HEK293 (cell line): ENCODE measurements around the gene NOS1AP.

Experiments used
- CTCF ChIA-PET: fragments of 350-600 bp; formaldehyde crosslinking; extraction: SDS; loops from one replicate; lab custom pipeline; 2021; ENCODE audit warnings: antibody characterized with exemption; lab: Yijun Ruan, JAX
- POLR2A ChIA-PET: fragments of 300-600 bp; formaldehyde crosslinking; extraction: SDS; loops from one replicate; lab custom pipeline; 2020; ENCODE audit warnings: antibody characterized with exemption, inconsistent platforms; lab: Yijun Ruan, JAX
- H3K27ac ChIP-seq: fragments of 200-500 bp; sonication (Bioruptor generic); 2 replicates; pipeline ENCODE4 v1.5.1; 2014; ENCODE audit warnings: low read depth, low read length, control low read depth, inconsistent platforms; ENCODE audit errors: extremely low read depth
- H3K36me3 ChIP-seq, 2 experiments: fragments of 200-500 bp in 1 of 2; sonication (Bioruptor generic) in 1 of 2; 1 replicate in 1 of 2; 2 replicates in 1 of 2; pipeline ENCODE4 v1.5.1; 2014 to 2017; ENCODE audit warnings: inconsistent platforms in 2 of 2, low read length in 2 of 2; ENCODE audit not compliant: control insufficient read depth in 2 of 2, insufficient read depth in 1 of 2
- H3K4me1 ChIP-seq: fragments of 200-500 bp; sonication (Bioruptor generic); 2 replicates; pipeline ENCODE4 v1.5.1; 2014; ENCODE audit warnings: mild to moderate bottlenecking, low read length, inconsistent platforms; ENCODE audit not compliant: control insufficient read depth, insufficient read depth
- H3K4me3 ChIP-seq: 2 replicates; pipeline ENCODE4 v1.5.1; 2011; ENCODE audit warnings: low read depth, mild to moderate bottlenecking, control low read depth, low read length, moderate library complexity
- H3K9me3 ChIP-seq: fragments of 200-500 bp; sonication (Bioruptor generic); 2 replicates; pipeline ENCODE4 v1.5.1; 2014; ENCODE audit warnings: low read depth, low read length, inconsistent platforms; ENCODE audit not compliant: control insufficient read depth, insufficient read depth
- GFI1B ChIP-seq: fragments of 450-650 bp; formaldehyde crosslinking; IDR thresholded peaks from 2 replicates; pipeline ENCODE4 v1.5.1; 2016; ENCODE audit warnings: missing biosample characterization, missing genetic modification characterization
- HIC1 ChIP-seq: fragments of 450-650 bp; formaldehyde crosslinking; IDR thresholded peaks from 2 replicates; pipeline ENCODE4 v1.5.1; 2016; ENCODE audit warnings: missing biosample characterization, missing genetic modification characterization
- MZF1 ChIP-seq: fragments of 450-650 bp; formaldehyde crosslinking; IDR thresholded peaks from 2 replicates; pipeline ENCODE4 v1.5.1; 2017; ENCODE audit warnings: missing biosample characterization, missing genetic modification characterization, borderline replicate concordance
- WT1 ChIP-seq: fragments of 450-650 bp; formaldehyde crosslinking; IDR thresholded peaks from 2 replicates; pipeline ENCODE4 v1.5.1; 2016; ENCODE audit warnings: missing biosample characterization, missing genetic modification characterization
- ZFHX2 ChIP-seq: fragments of 450-650 bp; formaldehyde crosslinking; conservative IDR thresholded peaks from 2 replicates; pipeline ENCODE4 v1.5.1; 2016; ENCODE audit warnings: missing biosample characterization, missing genetic modification characterization
- ZNF112 ChIP-seq: fragments of 450-650 bp; formaldehyde crosslinking; IDR thresholded peaks from 2 replicates; pipeline ENCODE4 v1.5.0; 2017; ENCODE audit warnings: missing biosample characterization, missing genetic modification characterization
- ZNF175 ChIP-seq: fragments of 450-650 bp; formaldehyde crosslinking; IDR thresholded peaks from 2 replicates; pipeline ENCODE4 v1.5.1; 2016; ENCODE audit warnings: missing biosample characterization, missing genetic modification characterization
- ZNF239 ChIP-seq: fragments of 450-650 bp; formaldehyde crosslinking; IDR thresholded peaks from 2 replicates; pipeline ENCODE4 v1.5.1; 2016; ENCODE audit warnings: missing biosample characterization, missing genetic modification characterization
- ZNF514 ChIP-seq: fragments of 450-650 bp; formaldehyde crosslinking; IDR thresholded peaks from 2 replicates; pipeline ENCODE4 v1.5.1; 2016; ENCODE audit warnings: missing biosample characterization, missing genetic modification characterization
- ZNF626 ChIP-seq: fragments of 450-650 bp; sonication (Bioruptor Pico); formaldehyde crosslinking; IDR thresholded peaks from 2 replicates; pipeline ENCODE4 v1.5.1; 2018; ENCODE audit warnings: missing biosample characterization, missing genetic modification characterization, inconsistent platforms
- ZNF664 ChIP-seq: fragments of 450-650 bp; formaldehyde crosslinking; IDR thresholded peaks from 2 replicates; pipeline ENCODE4 v1.5.1; 2016; ENCODE audit warnings: missing biosample characterization, missing genetic modification characterization
- ZNF692 ChIP-seq: fragments of 450-650 bp; formaldehyde crosslinking; IDR thresholded peaks from 2 replicates; pipeline ENCODE4 v1.5.1; 2016; ENCODE audit warnings: missing biosample characterization, missing genetic modification characterization
- ZNF704 ChIP-seq: fragments of 450-650 bp; formaldehyde crosslinking; IDR thresholded peaks from 2 replicates; pipeline ENCODE4 v1.5.1; 2016; ENCODE audit warnings: missing biosample characterization, missing genetic modification characterization
- ZNF76 ChIP-seq: fragments of 450-650 bp; formaldehyde crosslinking; IDR thresholded peaks from 2 replicates; pipeline ENCODE4; 2016; ENCODE audit warnings: low read depth, missing biosample characterization, missing genetic modification characterization, borderline replicate concordance
- ZNF837 ChIP-seq: fragments of 450-650 bp; formaldehyde crosslinking; IDR thresholded peaks from 2 replicates; pipeline ENCODE4 v1.5.1; 2016; ENCODE audit warnings: missing biosample characterization, missing genetic modification characterization
- ZSCAN4 ChIP-seq: fragments of 450-650 bp; formaldehyde crosslinking; IDR thresholded peaks from 2 replicates; pipeline ENCODE4 v1.5.1; 2017; ENCODE audit warnings: missing biosample characterization, missing genetic modification characterization
- TF ChIP-seq, protein P1 (sequence below): fragments of 450-650 bp; formaldehyde crosslinking; IDR thresholded peaks from 2 replicates; pipeline ENCODE4 v1.5.1; 2016; ENCODE audit warnings: missing biosample characterization, missing genetic modification characterization
- TF ChIP-seq, protein P2 (sequence below): fragments of 450-650 bp; formaldehyde crosslinking; IDR thresholded peaks from 2 replicates; pipeline ENCODE4 v1.5.1; 2017; ENCODE audit warnings: missing biosample characterization, missing genetic modification characterization
- TF ChIP-seq, protein P3 (sequence below): fragments of 450-650 bp; formaldehyde crosslinking; IDR thresholded peaks from 2 replicates; pipeline ENCODE4 v1.5.1; 2016; ENCODE audit warnings: missing biosample characterization, missing genetic modification characterization, borderline replicate concordance

NOS1AP gene

GRCh38 chr1:162030759-162031280 is 38.7 kb upstream of the NOS1AP start:
- Histone ChIP-seq H3K36me3 (no peaks in the 10 kb centered on the region), H3K27ac (no peak overlapping the region), H3K4me3 (no peak overlapping the region)
- ChIA-PET CTCF (interaction anchor here (2.9 kb wide), 1 partner anchor 238 kb away, joined by 9 read pairs; no protein-coding TSS in a partner anchor), POLR2A (interaction anchor here (0.6 kb wide), 1 partner anchor 202 kb away, joined by 5 read pairs; no protein-coding TSS in a partner anchor)
- TF ChIP-seq ZNF692 (tag by site-specific recombination): no peak
- no peak for TF ChIP-seq ZNF76 (tag by site-specific recombination)
- no peak for TF ChIP-seq ZNF704 (tag by site-specific recombination)
- TF ChIP-seq, protein P1, sequence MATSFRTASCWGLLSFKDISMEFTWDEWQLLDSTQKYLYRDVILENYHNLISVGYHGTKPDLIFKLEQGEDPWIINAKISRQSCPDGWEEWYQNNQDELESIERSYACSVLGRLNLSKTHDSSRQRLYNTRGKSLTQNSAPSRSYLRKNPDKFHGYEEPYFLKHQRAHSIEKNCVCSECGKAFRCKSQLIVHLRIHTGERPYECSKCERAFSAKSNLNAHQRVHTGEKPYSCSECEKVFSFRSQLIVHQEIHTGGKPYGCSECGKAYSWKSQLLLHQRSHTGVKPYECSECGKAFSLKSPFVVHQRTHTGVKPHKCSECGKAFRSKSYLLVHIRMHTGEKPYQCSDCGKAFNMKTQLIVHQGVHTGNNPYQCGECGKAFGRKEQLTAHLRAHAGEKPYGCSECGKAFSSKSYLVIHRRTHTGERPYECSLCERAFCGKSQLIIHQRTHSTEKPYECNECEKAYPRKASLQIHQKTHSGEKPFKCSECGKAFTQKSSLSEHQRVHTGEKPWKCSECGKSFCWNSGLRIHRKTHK (tag by site-specific recombination): no peak
- TF ChIP-seq, protein P2, sequence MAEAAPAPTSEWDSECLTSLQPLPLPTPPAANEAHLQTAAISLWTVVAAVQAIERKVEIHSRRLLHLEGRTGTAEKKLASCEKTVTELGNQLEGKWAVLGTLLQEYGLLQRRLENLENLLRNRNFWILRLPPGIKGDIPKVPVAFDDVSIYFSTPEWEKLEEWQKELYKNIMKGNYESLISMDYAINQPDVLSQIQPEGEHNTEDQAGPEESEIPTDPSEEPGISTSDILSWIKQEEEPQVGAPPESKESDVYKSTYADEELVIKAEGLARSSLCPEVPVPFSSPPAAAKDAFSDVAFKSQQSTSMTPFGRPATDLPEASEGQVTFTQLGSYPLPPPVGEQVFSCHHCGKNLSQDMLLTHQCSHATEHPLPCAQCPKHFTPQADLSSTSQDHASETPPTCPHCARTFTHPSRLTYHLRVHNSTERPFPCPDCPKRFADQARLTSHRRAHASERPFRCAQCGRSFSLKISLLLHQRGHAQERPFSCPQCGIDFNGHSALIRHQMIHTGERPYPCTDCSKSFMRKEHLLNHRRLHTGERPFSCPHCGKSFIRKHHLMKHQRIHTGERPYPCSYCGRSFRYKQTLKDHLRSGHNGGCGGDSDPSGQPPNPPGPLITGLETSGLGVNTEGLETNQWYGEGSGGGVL (tag by site-specific recombination): no peak
- no peak for TF ChIP-seq ZFHX2 (tag by site-specific recombination)
- no peak for TF ChIP-seq MZF1
- no peak for TF ChIP-seq ZNF837 (tag by site-specific recombination)
- TF ChIP-seq GFI1B (tag by site-specific recombination): no peak
- no peak for TF ChIP-seq ZNF175 (tag by site-specific recombination)
- TF ChIP-seq ZNF626 (tag by site-specific recombination): no peak
- no peak for TF ChIP-seq ZNF514
- TF ChIP-seq, protein P3, sequence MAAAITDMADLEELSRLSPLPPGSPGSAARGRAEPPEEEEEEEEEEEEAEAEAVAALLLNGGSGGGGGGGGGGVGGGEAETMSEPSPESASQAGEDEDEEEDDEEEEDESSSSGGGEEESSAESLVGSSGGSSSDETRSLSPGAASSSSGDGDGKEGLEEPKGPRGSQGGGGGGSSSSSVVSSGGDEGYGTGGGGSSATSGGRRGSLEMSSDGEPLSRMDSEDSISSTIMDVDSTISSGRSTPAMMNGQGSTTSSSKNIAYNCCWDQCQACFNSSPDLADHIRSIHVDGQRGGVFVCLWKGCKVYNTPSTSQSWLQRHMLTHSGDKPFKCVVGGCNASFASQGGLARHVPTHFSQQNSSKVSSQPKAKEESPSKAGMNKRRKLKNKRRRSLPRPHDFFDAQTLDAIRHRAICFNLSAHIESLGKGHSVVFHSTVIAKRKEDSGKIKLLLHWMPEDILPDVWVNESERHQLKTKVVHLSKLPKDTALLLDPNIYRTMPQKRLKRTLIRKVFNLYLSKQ: no peak
- no peak for TF ChIP-seq ZSCAN4 (tag by site-specific recombination)
- TF ChIP-seq ZNF239 (tag by site-specific recombination): no peak
- TF ChIP-seq ZNF112 (tag by site-specific recombination): no peak
- no peak for TF ChIP-seq ZNF664 (tag by site-specific recombination)
- no peak for TF ChIP-seq WT1 (tag by site-specific recombination)
- no peak for TF ChIP-seq HIC1 (tag by site-specific recombination)
- TF ChIP-seq, all 188 proteins: peak for 0
- H3K4me1 ChIP-seq: peaks cover 3% of the 10 kb centered on the region; the same call in 1 of the 2 replicates
- H3K9me3 ChIP-seq: no peaks in the 10 kb centered on the region
